ENCODE results near the gene ENAH.

The ENAH gene

GRCh38 chr1:225465793-225466517, 187.0 kb downstream of the ENAH start:
- H3K4me2 ChIP-seq (ENCODE audit: low read length), result no peak overlapping the region
- no peaks in the 10 kb centered on the region for H3F3A ChIP-seq (ENCODE audit: control insufficient read depth, insufficient read depth)
- H4K20me1 ChIP-seq (ENCODE audit: control insufficient read depth, insufficient read depth, low read depth, low read length), result no peaks in the 10 kb centered on the region
- no peaks in the 10 kb centered on the region for H3K79me2 ChIP-seq (ENCODE audit: control insufficient read depth, low read length)
- H3K9me3 ChIP-seq (ENCODE audit: control insufficient read depth, insufficient read depth, low read length), result no peaks in the 10 kb centered on the region
- H3K4me1 ChIP-seq (ENCODE audit: control insufficient read depth, low read length), result peaks cover 22% of the 10 kb centered on the region
- peaks cover 2% of the 10 kb centered on the region; the same call in 1 of the 2 replicates for H3K27me3 ChIP-seq (ENCODE audit: control insufficient read depth, low read length)
- no peaks in the 10 kb centered on the region for H3K9me2 ChIP-seq (replicated peaks; ENCODE audit: control insufficient read depth, low read length)
- H3K4me3 ChIP-seq (ENCODE audit: low read length), result no peak overlapping the region
- H3K27ac ChIP-seq (ENCODE audit: low read depth, low read length), result no peak overlapping the region
- H3K36me3 ChIP-seq (ENCODE audit: control insufficient read depth, low read length), result no peaks in the 10 kb centered on the region
- no peak for TF ChIP-seq EZH2phosphoT487 (IDR thresholded peaks at IDR 0.05; ENCODE audit: borderline replicate concordance, low read length)
- TF ChIP-seq, protein P1, sequence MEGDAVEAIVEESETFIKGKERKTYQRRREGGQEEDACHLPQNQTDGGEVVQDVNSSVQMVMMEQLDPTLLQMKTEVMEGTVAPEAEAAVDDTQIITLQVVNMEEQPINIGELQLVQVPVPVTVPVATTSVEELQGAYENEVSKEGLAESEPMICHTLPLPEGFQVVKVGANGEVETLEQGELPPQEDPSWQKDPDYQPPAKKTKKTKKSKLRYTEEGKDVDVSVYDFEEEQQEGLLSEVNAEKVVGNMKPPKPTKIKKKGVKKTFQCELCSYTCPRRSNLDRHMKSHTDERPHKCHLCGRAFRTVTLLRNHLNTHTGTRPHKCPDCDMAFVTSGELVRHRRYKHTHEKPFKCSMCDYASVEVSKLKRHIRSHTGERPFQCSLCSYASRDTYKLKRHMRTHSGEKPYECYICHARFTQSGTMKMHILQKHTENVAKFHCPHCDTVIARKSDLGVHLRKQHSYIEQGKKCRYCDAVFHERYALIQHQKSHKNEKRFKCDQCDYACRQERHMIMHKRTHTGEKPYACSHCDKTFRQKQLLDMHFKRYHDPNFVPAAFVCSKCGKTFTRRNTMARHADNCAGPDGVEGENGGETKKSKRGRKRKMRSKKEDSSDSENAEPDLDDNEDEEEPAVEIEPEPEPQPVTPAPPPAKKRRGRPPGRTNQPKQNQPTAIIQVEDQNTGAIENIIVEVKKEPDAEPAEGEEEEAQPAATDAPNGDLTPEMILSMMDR (IDR thresholded peaks at IDR 0.05; ENCODE audit: low read depth, low read length, poor library complexity, severe bottlenecking), result no peak

DNA sequence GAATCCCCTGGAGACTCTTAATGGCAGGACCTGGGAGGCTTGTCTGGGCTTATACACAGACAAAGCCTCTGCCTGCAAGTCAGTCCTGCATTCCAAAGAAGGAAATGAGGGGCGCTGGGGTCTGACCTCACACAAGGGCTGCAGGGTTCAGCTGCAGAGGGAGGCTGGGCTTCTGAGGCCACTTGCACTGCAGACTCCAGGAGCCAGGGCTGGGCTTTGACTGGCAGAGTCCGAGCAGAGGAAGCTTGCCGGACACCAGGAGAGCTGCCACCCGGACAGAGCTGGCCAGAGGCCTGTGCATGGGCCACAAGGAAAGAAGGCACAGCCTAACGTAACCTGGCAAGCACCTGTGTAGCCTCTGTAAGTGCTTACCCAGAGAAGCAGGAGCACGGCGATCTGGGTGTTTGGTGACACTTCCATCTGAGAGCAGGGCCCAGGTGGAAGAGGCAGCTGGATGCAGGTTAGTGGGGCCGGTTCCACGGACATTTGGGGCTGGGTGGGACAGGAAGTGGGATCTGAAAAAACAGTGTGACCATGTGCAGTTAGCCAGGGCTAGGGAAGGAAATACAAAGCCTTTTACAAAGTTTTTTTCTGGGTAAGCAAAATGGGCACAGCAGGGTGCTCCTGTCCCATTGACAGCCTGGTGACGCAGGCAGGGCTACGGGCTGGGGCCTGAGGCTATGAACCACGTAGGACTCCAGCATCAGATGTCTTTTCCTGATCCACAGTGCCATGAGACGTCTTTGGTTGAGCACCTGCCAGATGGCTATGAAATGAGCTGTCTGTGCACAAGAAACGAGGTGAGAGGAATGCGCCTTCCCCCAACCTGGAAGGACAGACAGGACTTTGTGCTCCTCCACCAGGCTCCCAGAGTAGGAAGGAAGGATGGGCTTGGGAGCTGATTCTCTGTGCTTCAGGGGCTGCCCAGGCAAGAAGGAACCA, 187.8 kb downstream of the ENAH start:
- Histone ChIP-seq H3K9me3 (ENCODE audit: control insufficient read depth, insufficient read depth, low read length) (no peaks in the 10 kb centered on the region), H3K79me2 (ENCODE audit: control insufficient read depth, low read length) (no peaks in the 10 kb centered on the region), H4K20me1 (ENCODE audit: control insufficient read depth, insufficient read depth, low read depth, low read length) (no peaks in the 10 kb centered on the region), H3K4me2 (ENCODE audit: low read length) (no peak overlapping the region), H3K27ac (ENCODE audit: low read depth, low read length) (no peak overlapping the region), H3K27me3 (ENCODE audit: control insufficient read depth, low read length) (peaks cover 4% of the 10 kb centered on the region; the same call in 1 of the 2 replicates), H3K4me1 (ENCODE audit: control insufficient read depth, low read length) (peaks cover 22% of the 10 kb centered on the region), H3K4me3 (ENCODE audit: low read length) (no peak overlapping the region), H3K36me3 (ENCODE audit: control insufficient read depth, low read length) (no peaks in the 10 kb centered on the region), H3K9me2 (replicated peaks; ENCODE audit: control insufficient read depth, low read length) (no peaks in the 10 kb centered on the region), H3F3A (ENCODE audit: control insufficient read depth, insufficient read depth) (no peaks in the 10 kb centered on the region)
- TF ChIP-seq, protein P1 (IDR thresholded peaks at IDR 0.05; ENCODE audit: low read depth, low read length, poor library complexity, severe bottlenecking), result no peak
- TF ChIP-seq EZH2phosphoT487 (IDR thresholded peaks at IDR 0.05; ENCODE audit: borderline replicate concordance, low read length), result no peak

DNA sequence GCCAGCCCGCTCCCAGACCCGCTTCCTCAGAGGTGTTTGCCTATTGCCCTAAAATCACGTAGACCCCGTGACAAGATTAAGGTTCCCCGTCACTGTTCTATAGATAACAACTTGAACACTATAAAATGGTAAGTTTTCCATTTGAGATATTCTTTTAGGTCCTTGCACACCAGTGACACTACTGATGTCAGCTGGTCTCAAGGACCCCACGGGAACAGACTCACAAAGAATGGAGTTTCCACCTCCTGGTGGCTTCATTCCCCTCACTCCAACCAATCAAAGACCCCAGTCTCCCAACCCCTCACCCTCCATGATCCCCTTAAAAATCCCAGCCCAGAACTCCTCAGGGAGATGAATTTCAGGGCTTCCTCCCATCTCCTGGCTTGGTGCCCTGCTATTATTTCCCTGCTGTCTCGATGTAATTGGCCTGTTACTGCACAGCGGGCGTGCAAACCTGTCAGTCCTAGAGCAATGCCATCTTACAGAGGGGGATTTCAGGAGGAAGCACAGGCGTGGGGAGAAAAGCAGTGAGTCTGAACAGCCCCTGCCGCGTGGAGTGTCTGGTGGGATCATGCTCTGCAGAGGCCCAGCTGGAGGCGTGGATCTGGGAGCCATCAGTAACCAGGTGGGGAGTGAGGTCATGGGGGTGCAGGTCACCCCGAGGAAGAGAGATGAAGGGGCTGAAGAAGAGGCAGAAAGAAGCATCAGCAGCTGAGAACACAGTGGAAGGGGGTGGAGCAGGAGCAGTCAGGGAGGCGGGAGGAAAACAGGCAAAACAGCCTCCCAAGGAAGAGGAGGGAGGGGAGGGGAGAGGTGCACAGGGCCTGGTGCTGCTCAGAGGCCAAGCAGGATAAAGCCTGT, 190.0 kb downstream of the ENAH start:
- no peaks in the 10 kb centered on the region for H3F3A ChIP-seq (ENCODE audit: control insufficient read depth, insufficient read depth)

More for the DNA sequence above, 190.0 kb downstream of the ENAH start:
- no peaks in the 10 kb centered on the region for H3K9me3 ChIP-seq (ENCODE audit: control insufficient read depth, insufficient read depth, low read length)
- no peak overlapping the region for H3K4me2 ChIP-seq (ENCODE audit: low read length)
- H3K9me2 ChIP-seq (replicated peaks; ENCODE audit: control insufficient read depth, low read length), result no peaks in the 10 kb centered on the region
- peaks cover 4% of the 10 kb centered on the region; the same call in 1 of the 2 replicates for H3K27me3 ChIP-seq (ENCODE audit: control insufficient read depth, low read length)
- H3K79me2 ChIP-seq (ENCODE audit: control insufficient read depth, low read length), result no peaks in the 10 kb centered on the region
- no peak overlapping the region for H3K27ac ChIP-seq (ENCODE audit: low read depth, low read length)
- H3K36me3 ChIP-seq (ENCODE audit: control insufficient read depth, low read length), result no peaks in the 10 kb centered on the region
- TF ChIP-seq, protein P1 (IDR thresholded peaks at IDR 0.05; ENCODE audit: low read depth, low read length, poor library complexity, severe bottlenecking), result no peak
- no peak for TF ChIP-seq EZH2phosphoT487 (IDR thresholded peaks at IDR 0.05; ENCODE audit: borderline replicate concordance, low read length)
- H3K4me1 ChIP-seq (ENCODE audit: control insufficient read depth, low read length), result peaks cover 15% of the 10 kb centered on the region
- H4K20me1 ChIP-seq (ENCODE audit: control insufficient read depth, insufficient read depth, low read depth, low read length), result no peaks in the 10 kb centered on the region
- no peak overlapping the region for H3K4me3 ChIP-seq (ENCODE audit: low read length)
